ENCODE measurements around the gene COPRS. TPM values are rescaled to one million over a fixed set of nuclear protein-coding genes. Genes with fewer than 3 reads are reported as not detected.

Gene COPRS
- total and polyA plus RNA-seq, 2 of the 13 experiments (the other 11 are each of a cell fraction or from before 2014, with no cell fraction given), result 22.7 to 93.8 TPM

- TF ChIP-seq HOXA3 (CRISPR knock-in tag; IDR thresholded peaks at IDR 0.05) (peak; percentile 50; the same call in 1 of the 2 replicates), CEBPG (CRISPR knock-in tag; IDR thresholded peaks at IDR 0.05) (no peak), NFYC (CRISPR knock-in tag; IDR thresholded peaks at IDR 0.05) (no peak), SALL2 (CRISPR knock-in tag; IDR thresholded peaks at IDR 0.05) (peak; percentile 66), MAF1 (CRISPR knock-in tag; IDR thresholded peaks at IDR 0.05; ENCODE audit: borderline replicate concordance) (no peak), ZNF607 (CRISPR knock-in tag; IDR thresholded peaks at IDR 0.05; ENCODE audit: borderline replicate concordance) (peak; percentile 43; the same call in 1 of the 2 replicates), ZMAT5 (CRISPR knock-in tag; IDR thresholded peaks at IDR 0.05; ENCODE audit: borderline replicate concordance, low read depth) (no peak), ZBTB7A (CRISPR knock-in tag; IDR thresholded peaks at IDR 0.05) (peak; percentile 88), ZNF816 (CRISPR knock-in tag; IDR thresholded peaks at IDR 0.05; ENCODE audit: borderline replicate concordance) (peak; percentile 53; the same call in 1 of the 2 replicates), ZBTB34 (CRISPR knock-in tag; IDR thresholded peaks at IDR 0.05) (no peak), ZNF784 (CRISPR knock-in tag; IDR thresholded peaks at IDR 0.05; ENCODE audit: borderline replicate concordance) (no peak), ZNF766 (CRISPR knock-in tag; IDR thresholded peaks at IDR 0.05; ENCODE audit: borderline replicate concordance) (0 out of 2 replicates have a peak, but pooled peaks have one; percentile 47), JARID2 (CRISPR knock-in tag; IDR thresholded peaks at IDR 0.05; ENCODE audit: insufficient replicate concordance) (no peak), E2F2 (CRISPR knock-in tag; IDR thresholded peaks at IDR 0.05; ENCODE audit: borderline replicate concordance) (0 out of 2 replicates have a peak, but pooled peaks have one; percentile 73), ATF1 (CRISPR knock-in tag; IDR thresholded peaks at IDR 0.05) (no peak), POLR2AphosphoS2 (IDR thresholded peaks at IDR 0.05; ENCODE audit: low read depth, low read length) (no peak), HNF1B (CRISPR knock-in tag; IDR thresholded peaks at IDR 0.05) (peak; percentile 86), BRCA1 (CRISPR knock-in tag; IDR thresholded peaks at IDR 0.05) (peak; percentile 85), ZNF343 (CRISPR knock-in tag; IDR thresholded peaks at IDR 0.05) (no peak), HOXA5 (CRISPR knock-in tag; IDR thresholded peaks at IDR 0.05) (0 out of 2 replicates have a peak, but pooled peaks have one; percentile 77), ZNF619 (CRISPR knock-in tag; IDR thresholded peaks at IDR 0.05) (peak; percentile 45; the same call in 1 of the 2 replicates), ERF (CRISPR knock-in tag; IDR thresholded peaks at IDR 0.05) (peak; percentile 18; the same call in 1 of the 2 replicates)
Observed at GRCh38 chr17:31842195-31843069, 16.6 kb downstream of the COPRS start (continued).

Measured in HepG2 (cell line).